ENCODE data around the gene SEMA4C.

Gene SEMA4C

DNA sequence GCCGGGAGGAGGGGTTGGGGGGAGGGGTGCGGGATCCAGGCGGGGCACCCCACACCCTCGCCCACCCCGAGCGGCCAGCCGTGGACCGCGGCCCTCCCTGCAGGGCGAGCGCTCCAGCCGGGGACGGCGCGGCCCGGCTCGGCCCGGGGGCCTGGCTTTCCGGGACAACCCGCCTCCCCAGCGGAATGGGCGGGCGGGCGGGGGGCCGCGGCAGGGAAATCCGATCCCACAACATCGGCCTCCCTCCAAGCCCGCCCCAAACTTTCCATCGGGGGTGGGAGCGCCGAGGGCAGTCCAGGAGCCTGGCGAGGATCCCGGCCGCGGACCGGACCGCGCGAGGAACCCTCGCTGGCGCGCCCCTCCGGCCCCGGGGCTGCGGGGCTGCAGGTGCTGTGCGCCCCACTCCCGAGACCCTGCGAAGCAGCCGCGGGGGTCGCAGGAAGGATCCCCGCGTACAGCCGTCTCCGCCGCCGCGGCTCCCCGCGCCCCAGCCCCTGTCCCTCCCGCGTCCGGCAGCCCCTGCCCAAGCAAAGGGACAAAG, 529 bp downstream of the SEMA4C start:
- H3K4me3 ChIP-seq (ENCODE audit: low read depth, low read length), result peak overlapping the region; percentile 70
- TF ChIP-seq, protein P1, sequence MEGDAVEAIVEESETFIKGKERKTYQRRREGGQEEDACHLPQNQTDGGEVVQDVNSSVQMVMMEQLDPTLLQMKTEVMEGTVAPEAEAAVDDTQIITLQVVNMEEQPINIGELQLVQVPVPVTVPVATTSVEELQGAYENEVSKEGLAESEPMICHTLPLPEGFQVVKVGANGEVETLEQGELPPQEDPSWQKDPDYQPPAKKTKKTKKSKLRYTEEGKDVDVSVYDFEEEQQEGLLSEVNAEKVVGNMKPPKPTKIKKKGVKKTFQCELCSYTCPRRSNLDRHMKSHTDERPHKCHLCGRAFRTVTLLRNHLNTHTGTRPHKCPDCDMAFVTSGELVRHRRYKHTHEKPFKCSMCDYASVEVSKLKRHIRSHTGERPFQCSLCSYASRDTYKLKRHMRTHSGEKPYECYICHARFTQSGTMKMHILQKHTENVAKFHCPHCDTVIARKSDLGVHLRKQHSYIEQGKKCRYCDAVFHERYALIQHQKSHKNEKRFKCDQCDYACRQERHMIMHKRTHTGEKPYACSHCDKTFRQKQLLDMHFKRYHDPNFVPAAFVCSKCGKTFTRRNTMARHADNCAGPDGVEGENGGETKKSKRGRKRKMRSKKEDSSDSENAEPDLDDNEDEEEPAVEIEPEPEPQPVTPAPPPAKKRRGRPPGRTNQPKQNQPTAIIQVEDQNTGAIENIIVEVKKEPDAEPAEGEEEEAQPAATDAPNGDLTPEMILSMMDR (IDR thresholded peaks at IDR 0.05; ENCODE audit: control insufficient read depth, extremely low read depth, insufficient read depth), result no peak
- no peak for DNase-seq (ENCODE audit: low read depth)

DNA sequence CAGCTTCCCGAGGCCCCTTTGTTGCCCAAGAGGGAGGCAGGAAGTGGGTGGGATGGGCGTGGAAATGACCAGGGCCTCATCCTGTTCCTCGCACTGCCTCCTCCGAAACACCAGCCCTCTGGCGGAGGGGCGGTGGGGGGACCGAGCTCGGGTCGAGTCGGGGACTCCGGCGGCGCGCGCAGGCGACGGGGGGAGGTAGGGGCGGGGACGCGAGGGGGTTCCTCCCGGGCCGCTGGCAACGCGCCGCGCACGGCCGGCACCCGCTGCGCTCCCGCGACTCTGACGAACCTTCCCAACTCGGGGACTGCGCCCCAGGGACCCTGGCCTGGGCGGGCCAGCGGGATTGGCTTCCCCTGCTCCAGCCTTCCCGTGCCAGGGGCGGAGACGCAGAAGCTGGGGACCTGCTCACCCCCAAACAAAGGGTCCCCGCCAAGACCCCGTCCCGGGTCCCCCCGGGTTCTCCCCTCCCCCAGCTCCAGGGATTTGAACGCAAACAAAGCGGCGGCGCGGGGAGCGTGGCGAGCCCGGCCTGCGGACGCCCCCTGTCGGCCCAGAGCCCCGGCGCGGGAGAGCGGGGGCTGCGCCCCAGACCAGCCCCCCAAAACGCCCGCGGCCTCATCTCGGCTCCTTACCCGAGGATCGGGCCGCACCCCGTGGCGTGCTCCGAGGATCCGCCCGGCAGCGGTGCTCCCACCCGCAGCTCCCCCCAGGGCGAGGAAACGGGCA, 1.2 kb downstream of the SEMA4C start:
- TF ChIP-seq, protein P1 (IDR thresholded peaks at IDR 0.05; ENCODE audit: control insufficient read depth, extremely low read depth, insufficient read depth), result peak; percentile 62

DNA sequence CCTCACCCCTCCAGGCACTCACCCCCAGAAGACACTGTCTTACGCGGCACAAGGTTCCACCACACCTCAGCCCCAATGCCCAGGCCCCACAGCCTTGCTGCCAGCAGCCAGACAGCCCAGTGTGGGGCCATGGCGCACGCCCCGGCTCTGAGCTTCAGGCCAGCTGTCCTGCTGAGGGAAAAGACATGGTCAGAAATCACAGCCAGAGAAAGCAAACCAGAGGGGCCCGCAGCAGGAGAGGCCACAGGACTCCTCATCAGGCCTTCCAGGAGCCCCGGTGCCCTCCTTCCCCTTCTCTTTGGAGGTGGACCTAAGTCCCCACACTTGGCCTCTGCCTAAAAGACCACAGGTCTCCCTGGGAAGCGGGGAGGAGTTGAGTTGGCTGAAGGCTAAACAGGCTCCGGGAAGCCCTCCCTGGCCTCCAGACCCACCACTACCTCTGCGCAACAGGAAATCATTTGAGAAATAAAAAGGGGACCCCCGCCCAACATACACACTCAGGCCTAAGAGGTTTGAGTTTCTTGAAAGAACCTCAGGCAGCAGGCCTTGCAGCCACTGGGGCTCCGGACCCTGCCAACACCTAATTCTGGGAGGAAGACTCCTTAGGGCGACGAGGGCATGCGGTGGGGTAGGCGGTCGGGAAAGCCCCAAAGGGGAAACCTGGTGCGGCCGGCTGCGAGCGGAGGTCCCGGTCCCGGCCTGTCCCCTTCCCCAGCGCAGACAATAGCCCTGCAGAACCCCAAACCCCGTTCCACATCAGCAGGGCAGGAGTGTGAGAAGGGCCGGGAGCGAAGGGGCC, 1.9 kb downstream of the SEMA4C start:
- TF ChIP-seq, protein P1 (IDR thresholded peaks at IDR 0.05; ENCODE audit: control insufficient read depth, extremely low read depth, insufficient read depth), result no peak
- H3K4me3 ChIP-seq (ENCODE audit: low read depth, low read length), result peak overlapping the region; percentile 70
- DNase-seq (ENCODE audit: low read depth), result no peak

More for the DNA sequence above, 1.2 kb downstream of the SEMA4C start:
- peak overlapping the region; percentile 70 for H3K4me3 ChIP-seq (ENCODE audit: low read depth, low read length)
- DNase-seq (ENCODE audit: low read depth), result no peak

DNA sequence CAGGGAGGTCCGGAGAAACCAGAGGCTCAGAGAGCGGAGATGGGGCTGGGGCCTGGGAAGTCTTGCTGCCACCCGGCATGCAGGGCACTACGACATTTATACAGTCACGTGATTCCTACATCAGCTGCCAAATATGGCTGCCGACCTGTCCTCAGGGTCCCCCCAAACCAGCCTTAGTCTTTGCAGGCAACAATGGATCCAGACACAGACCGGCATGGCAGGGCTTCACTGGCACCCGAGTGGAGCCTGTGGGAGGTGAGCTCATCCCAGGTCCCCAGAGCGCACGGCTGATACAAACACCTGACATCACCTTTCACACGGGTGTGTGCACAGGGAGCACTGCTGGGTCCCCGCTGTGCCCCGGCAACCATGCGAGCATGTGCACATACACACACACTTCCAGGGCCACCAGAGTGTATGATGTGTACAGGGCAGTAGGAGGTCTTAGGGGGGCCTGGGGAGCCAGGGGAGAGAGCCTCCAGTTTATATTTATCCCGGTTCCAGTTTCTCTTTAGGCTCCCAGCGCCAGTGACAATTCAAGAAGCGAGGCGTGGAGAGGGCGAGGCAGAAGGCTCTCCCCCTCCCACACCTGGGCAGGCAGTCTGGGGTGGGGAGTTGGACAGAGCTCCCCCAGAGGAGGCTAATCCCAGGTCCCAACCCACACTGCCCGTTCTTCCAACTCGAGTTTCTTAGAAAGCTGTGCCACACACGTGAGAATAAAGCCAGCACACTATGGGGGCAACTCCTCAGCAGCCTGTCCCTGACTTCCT, 2.7 kb downstream of the SEMA4C start:
- no peak overlapping the region for H3K4me3 ChIP-seq (ENCODE audit: low read depth, low read length)
- no peak for DNase-seq (ENCODE audit: low read depth)
- TF ChIP-seq, protein P1 (IDR thresholded peaks at IDR 0.05; ENCODE audit: control insufficient read depth, extremely low read depth, insufficient read depth), result no peak

DNA sequence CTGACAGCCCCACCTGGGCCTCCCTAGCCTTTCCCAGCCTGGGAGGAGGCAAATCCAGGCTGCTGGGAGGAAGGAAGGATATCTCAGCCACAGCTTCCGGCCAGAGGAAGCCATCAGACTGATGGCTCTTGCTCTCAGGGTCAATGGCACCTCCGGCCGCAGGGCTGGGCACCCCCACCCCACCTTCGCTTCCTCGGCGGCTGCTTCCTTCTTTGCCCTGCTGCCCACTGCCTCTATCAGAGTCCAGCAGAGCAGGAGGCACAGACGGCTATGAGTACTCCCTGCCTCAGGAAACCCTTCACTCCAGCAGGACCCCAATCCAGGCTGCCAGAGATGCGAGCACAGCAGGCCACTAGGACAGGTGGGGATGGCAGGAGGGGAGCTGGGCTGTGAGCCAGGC, 3.3 kb downstream of the SEMA4C start:
- TF ChIP-seq, protein P1 (IDR thresholded peaks at IDR 0.05; ENCODE audit: control insufficient read depth, extremely low read depth, insufficient read depth), result no peak
- H3K4me3 ChIP-seq (ENCODE audit: low read depth, low read length), result no peak overlapping the region

DNA sequence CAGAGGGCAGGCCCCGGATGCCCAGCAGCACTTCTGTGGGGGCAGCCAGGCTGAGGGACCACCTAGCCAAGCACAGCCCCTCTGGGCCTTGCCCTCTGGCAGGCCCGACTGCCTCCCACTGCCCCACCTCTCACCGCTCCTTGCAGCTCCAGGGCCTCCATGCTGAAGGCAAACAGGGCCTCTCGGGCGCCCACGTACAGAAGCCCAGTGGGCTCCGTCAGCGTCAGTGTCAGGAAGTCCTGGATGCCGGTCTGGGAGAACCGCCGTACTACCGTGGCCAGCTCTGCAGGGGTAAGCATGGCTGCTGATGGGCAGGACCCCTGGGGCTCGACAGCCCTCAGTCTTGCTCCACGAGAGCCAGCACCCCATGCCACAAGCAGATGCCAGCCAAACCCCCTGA, 3.7 kb downstream of the SEMA4C start:
- H3K4me3 ChIP-seq (ENCODE audit: low read depth, low read length), result no peak overlapping the region
- DNase-seq (ENCODE audit: low read depth), result no peak
- TF ChIP-seq, protein P1 (IDR thresholded peaks at IDR 0.05; ENCODE audit: control insufficient read depth, extremely low read depth, insufficient read depth), result no peak

More for the DNA sequence above, 3.3 kb downstream of the SEMA4C start:
- no peak for DNase-seq (ENCODE audit: low read depth)

Measured in LNCaP clone FGC (cell line).